ENCODE measurements around the gene ADCY9.

Gene ADCY9

GRCh38 chr16:3915426-3916260 is 200.6 kb downstream of the ADCY9 start:
- ChIA-PET POLR2A (ENCODE audit: low non-redundant PET) (no interaction called here), CTCF (interaction anchor here (0.5 kb wide), 1 partner anchor 345 kb away, joined by 4 read pairs; no protein-coding TSS in a partner anchor)
- no peak for DNase-seq (ENCODE audit: low spot score)
- no peak for TF ChIP-seq CTCF (conservative IDR thresholded peaks at IDR 0.05; ENCODE audit: low read depth)
- H3K27ac ChIP-seq = no peak overlapping the region

- POLR2A ChIA-PET (ENCODE audit: low non-redundant PET) = no interaction called here
- CTCF ChIA-PET = no interaction called here
- no peak overlapping the region for H3K27ac ChIP-seq
- DNase-seq (ENCODE audit: low spot score) = no peak
- no peak for TF ChIP-seq CTCF (conservative IDR thresholded peaks at IDR 0.05; ENCODE audit: low read depth)
These were observed 203.3 kb downstream of the ADCY9 start for GRCh38 chr16:3912897-3913296.
